PC-3 (cell line): ENCODE data around the gene OPRL1. TPM values are rescaled to one million over a fixed set of nuclear protein-coding genes. Genes with fewer than 3 reads are reported as not detected.

Experiments used
- ATAC-seq: fragments of 200-7000 bp; cut with Tn5 transposase; 2 replicates; pipeline ENCODE4 v1.9.1; 2020; ENCODE audit warnings: mild to moderate bottlenecking, moderate library complexity
- BruUV-seq: library from RNA; stranded (reverse); fragments of 400-500 nt; replicated peaks from 2 replicates; lab custom pipeline; 2021; lab: Mats Ljungman, UMichigan
- CTCF ChIA-PET: fragments of 300-600 bp; sonication (Branson Sonifier 250); formaldehyde crosslinking; loops from one replicate; lab custom pipeline; 2022; ENCODE audit warnings: antibody characterized with exemption; lab: Charles Lee
- POLR2A ChIA-PET: fragments of 300-600 bp; sonication (Branson Sonifier 250); formaldehyde crosslinking; loops from one replicate; lab custom pipeline; 2022; ENCODE audit warnings: antibody characterized with exemption; ENCODE audit not compliant: unreplicated experiment; lab: Charles Lee
- DNase-seq: peaks from one replicate; pipeline ENCODE4 v3.0.0-alpha.2; 2015
- H2AFZ ChIP-seq: fragments of 300-600 bp; sonication (generic); 2 replicates; pipeline ENCODE4 v1.6.0; 2016; ENCODE audit warnings: antibody characterized with exemption, low read length
- H3F3A ChIP-seq: fragments of 300-600 bp; sonication (generic); one replicate; pipeline ENCODE4 v1.6.0; 2017; ENCODE audit warnings: antibody characterized with exemption, low read length, control low read depth, mild to moderate bottlenecking; ENCODE audit not compliant: unreplicated experiment
- H3K27ac ChIP-seq: fragments of 300-600 bp; sonication (generic); 2 replicates; pipeline ENCODE4 v1.5.1; 2016; ENCODE audit warnings: mild to moderate bottlenecking, low read length
- H3K27me3 ChIP-seq: fragments of 300-600 bp; sonication (generic); 2 replicates; pipeline ENCODE4 v1.6.1; 2016; ENCODE audit warnings: low read length, mixed read lengths
- H3K36me3 ChIP-seq: fragments of 300-600 bp; sonication (generic); 2 replicates; pipeline ENCODE4 v1.6.1; 2016; ENCODE audit warnings: low read depth, mixed run types, low read length, mixed read lengths
- H3K4me1 ChIP-seq: fragments of 300-600 bp; sonication (generic); 2 replicates; pipeline ENCODE4 v1.5.1; 2016; ENCODE audit warnings: low read length; ENCODE audit not compliant: insufficient read depth
- H3K4me2 ChIP-seq: fragments of 300-600 bp; sonication (generic); 2 replicates; pipeline ENCODE4 v1.6.0; 2016; ENCODE audit warnings: low read length
- H3K4me3 ChIP-seq: fragments of 300-600 bp; sonication (generic); 2 replicates; pipeline ENCODE4 v1.5.1; 2016; ENCODE audit warnings: mild to moderate bottlenecking, low read length, mixed read lengths
- H3K79me2 ChIP-seq: fragments of 300-600 bp; sonication (generic); 2 replicates; pipeline ENCODE4 v1.6.1; 2017; ENCODE audit warnings: low read length, mixed read lengths
- H3K9ac ChIP-seq: fragments of 300-600 bp; sonication (generic); 2 replicates; pipeline ENCODE4 v1.6.0; 2016; ENCODE audit warnings: mild to moderate bottlenecking, low read length
- H3K9me2 ChIP-seq: fragments of 300-600 bp; sonication (generic); replicated peaks from 2 replicates; pipeline ENCODE4 v1.6.1; 2016; ENCODE audit warnings: mixed run types, low read length, mixed read lengths
- H3K9me3 ChIP-seq: fragments of 300-600 bp; sonication (generic); 2 replicates; pipeline ENCODE4 v1.6.1; 2016; ENCODE audit warnings: low read length, mixed read lengths
- H4K20me1 ChIP-seq: fragments of 300-600 bp; sonication (generic); 2 replicates; pipeline ENCODE4 v1.6.1; 2016; ENCODE audit warnings: low read length, mixed read lengths
- EZH2 ChIP-seq: fragments of 300-600 bp; sonication (generic); IDR thresholded peaks from one replicate; pipeline ENCODE4 v1.6.1; 2017; ENCODE audit warnings: antibody characterized with exemption, mild to moderate bottlenecking, low read length; ENCODE audit not compliant: unreplicated experiment
- EZH2phosphoT487 ChIP-seq: fragments of 300-600 bp; sonication (generic); IDR thresholded peaks from 2 replicates; pipeline ENCODE4 v1.6.1; 2018; ENCODE audit warnings: mild to moderate bottlenecking, antibody characterized with exemption, low read length, borderline replicate concordance
- intact Hi-C: fragments of 100-400 bp; cut with micrococcal nuclease; formaldehyde crosslinking; loops from 2 replicates; pipeline ENCODE4 v1.9.0; 2023
- total RNA-seq: library from RNA; depleted of rRNA; stranded (reverse); fragments of >200 nt; gene quantifications from 2 replicates; pipeline ENCODE4 v1.2.3, GENCODE V29; 2014
- TF ChIP-seq, protein P1 (sequence below): fragments of 300-600 bp; sonication (generic); conservative IDR thresholded peaks from 2 replicates; pipeline ENCODE4 v1.5.1; 2017; ENCODE audit warnings: antibody characterized with exemption, low read depth, mild to moderate bottlenecking, low read length

OPRL1 gene
- total RNA-seq, 1 experiment from 2014 or later, result 5.6 TPM

DNA sequence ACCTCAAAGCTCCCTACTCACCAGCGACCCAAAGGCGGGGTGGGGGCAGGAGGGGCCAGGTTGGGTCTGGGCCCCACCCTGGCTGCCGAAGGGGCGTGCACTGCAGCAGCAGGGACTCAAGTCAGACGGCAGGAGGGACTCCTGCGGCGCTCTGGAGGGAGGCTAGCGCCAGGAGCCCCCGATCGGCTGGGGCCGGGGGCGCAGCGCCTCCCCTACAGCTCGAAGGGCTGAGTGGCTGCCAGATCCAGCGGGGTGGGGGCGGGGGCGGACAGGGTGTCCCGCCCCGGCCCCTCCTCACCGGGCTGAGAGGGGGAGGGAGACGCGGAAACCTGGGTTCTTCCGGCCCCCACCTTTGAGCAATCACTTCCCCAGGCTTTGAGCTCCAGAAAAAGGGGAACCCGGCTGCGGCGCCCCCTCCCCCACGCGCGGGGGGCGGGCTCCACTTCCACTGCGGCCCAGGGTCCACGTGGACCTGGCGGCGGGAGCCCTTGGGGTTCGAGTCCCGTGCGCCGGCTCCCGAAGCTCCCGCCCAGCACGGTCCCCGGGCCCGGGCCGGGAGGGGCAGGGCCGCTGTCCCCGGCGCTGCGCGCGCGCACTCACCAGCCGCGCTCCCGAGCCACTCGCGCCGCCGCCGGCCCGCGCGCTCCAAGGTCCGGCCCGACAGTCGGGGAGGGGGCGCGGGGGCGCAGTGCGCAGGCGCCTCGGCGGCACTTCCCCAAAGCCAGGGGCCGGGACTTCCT lies 439 bp upstream of the OPRL1 start, which contains the start of gene RGS19:
RGS19 (minus strand) TSS at position 246 of the 740 bp plus-strand sequence. CDS start 2,632 bp downstream, outside the sequence.
- intact Hi-C loops, result no loop called here
- CTCF ChIA-PET, result no interaction called here

DNA sequence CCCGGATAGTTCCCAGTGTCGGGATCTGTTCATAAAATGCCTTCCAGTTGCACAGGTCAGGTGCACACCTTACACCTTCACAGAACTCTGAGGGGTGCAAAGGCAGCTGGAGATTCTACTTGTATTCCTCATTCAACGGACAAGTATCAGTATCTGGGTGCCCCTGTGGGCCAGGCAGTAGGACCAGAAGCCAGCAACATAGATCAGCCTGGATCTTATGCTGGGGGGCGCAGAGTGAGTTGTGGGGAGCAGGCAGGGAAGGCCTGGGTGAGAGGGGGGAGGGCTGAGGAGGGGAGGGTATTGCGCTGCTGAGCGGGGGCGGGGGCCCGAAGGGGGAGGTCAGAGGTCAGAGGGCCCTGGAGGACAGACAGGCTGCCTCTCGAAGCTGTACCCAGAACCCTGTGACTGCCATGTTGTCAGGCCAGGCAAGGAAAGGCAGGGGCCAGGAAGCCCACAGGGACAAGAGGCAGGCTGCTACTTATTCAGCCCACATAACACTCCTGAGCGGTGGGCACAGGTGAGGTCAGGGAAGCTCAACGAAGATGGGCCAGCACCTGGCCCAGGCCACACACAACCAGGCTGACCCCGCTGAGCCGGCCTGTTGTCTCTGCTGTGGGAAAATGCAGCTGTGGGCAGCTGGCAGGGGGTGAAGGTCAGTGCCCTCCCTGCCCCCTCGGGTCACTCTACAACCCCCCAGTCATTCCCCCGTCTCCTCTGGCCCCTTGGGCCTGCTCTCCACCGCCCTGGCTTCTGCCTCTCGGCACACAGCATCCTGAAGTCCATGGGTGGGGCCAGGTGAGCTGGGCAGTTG lies 1.1 kb downstream of the OPRL1 start:
- Histone ChIP-seq H3K4me2 (peak overlapping the region; percentile 98), H3K36me3 (no peaks in the 10 kb centered on the region), H3K9me3 (no peaks in the 10 kb centered on the region), H3K79me2 (peaks cover 19% of the 10 kb centered on the region), H3K9me2 (no peaks in the 10 kb centered on the region), H3F3A (no peaks in the 10 kb centered on the region), H4K20me1 (no peaks in the 10 kb centered on the region), H2AFZ (0 out of 2 replicates have a peak overlapping the region, but pooled peaks have one; percentile 93), H3K4me1 (peaks cover 24% of the 10 kb centered on the region), H3K27me3 (no peaks in the 10 kb centered on the region), H3K27ac (peak overlapping the region; percentile 14; the same call in 1 of the 2 replicates), H3K9ac (peak overlapping the region; percentile 75), H3K4me3 (peak overlapping the region; percentile 88; the same call in 1 of the 2 replicates)
- no peak for ATAC-seq
- intact Hi-C loops, result no loop called here
- no TSS peak for BruUV-seq
- no peak for DNase-seq
- TF ChIP-seq, protein P1, sequence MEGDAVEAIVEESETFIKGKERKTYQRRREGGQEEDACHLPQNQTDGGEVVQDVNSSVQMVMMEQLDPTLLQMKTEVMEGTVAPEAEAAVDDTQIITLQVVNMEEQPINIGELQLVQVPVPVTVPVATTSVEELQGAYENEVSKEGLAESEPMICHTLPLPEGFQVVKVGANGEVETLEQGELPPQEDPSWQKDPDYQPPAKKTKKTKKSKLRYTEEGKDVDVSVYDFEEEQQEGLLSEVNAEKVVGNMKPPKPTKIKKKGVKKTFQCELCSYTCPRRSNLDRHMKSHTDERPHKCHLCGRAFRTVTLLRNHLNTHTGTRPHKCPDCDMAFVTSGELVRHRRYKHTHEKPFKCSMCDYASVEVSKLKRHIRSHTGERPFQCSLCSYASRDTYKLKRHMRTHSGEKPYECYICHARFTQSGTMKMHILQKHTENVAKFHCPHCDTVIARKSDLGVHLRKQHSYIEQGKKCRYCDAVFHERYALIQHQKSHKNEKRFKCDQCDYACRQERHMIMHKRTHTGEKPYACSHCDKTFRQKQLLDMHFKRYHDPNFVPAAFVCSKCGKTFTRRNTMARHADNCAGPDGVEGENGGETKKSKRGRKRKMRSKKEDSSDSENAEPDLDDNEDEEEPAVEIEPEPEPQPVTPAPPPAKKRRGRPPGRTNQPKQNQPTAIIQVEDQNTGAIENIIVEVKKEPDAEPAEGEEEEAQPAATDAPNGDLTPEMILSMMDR, result no peak
- TF ChIP-seq EZH2phosphoT487 (no peak), EZH2 (no peak)
- POLR2A ChIA-PET, result no interaction called here
- CTCF ChIA-PET, result interaction anchor here (0.6 kb wide), 1 partner anchor 499 kb away, joined by 3 read pairs; no protein-coding TSS in a partner anchor

More for the DNA sequence above, 439 bp upstream of the OPRL1 start, which contains the start of gene RGS19:
- peak within 1 kb of the TSS; percentile 100 for H3K4me2 ChIP-seq
- H3K79me2 ChIP-seq, result peaks cover 19% of the 10 kb centered on the region
- peak within 1 kb of the TSS; percentile 93 for H2AFZ ChIP-seq
- ATAC-seq (peak; percentile 69), DNase-seq (peak; percentile 86)
- H3K27me3 ChIP-seq, result no peaks in the 10 kb centered on the region
- H3F3A ChIP-seq, result no peaks in the 10 kb centered on the region
- H3K9me2 ChIP-seq, result no peaks in the 10 kb centered on the region
- peak within 1 kb of the TSS; percentile 45 for H3K27ac ChIP-seq
- H3K36me3 ChIP-seq, result no peaks in the 10 kb centered on the region
- H3K4me3 ChIP-seq, result peak within 1 kb of the TSS; percentile 97
- peaks cover 24% of the 10 kb centered on the region for H3K4me1 ChIP-seq
- TF ChIP-seq EZH2, result no peak
- TF ChIP-seq, protein P1, result no peak
- TF ChIP-seq EZH2phosphoT487, result no peak
- no peaks in the 10 kb centered on the region for H3K9me3 ChIP-seq
- POLR2A ChIA-PET, result interaction anchor here (0.6 kb wide), 1 partner anchor 517 kb away, joined by 5 read pairs; no protein-coding TSS in a partner anchor
- H4K20me1 ChIP-seq, result no peaks in the 10 kb centered on the region
- H3K9ac ChIP-seq, result peak within 1 kb of the TSS; percentile 90
- BruUV-seq, result no TSS peak
